Activated T-helper 2 cell treated with anti-CD3 and anti-CD28 coated beads, Interferon-gamma antibody, Interleukin-2, Interleukin-4, amounts not matched to agents 10 μg/mL and 5 μg/mL and 100 μg/mL, durations not matched to agents 14 hours and 24 hours and 36 hours (primary cell): ENCODE data around the gene SMIM15. TPM values are rescaled to one million over a fixed set of nuclear protein-coding genes. Genes with fewer than 3 reads are reported as not detected.
"Not testable (repeated sequence)": the region's sequence is repeated elsewhere in the genome, so short reads cannot be mapped to it uniquely, and the experiment has no call there.

ENCODE experiments used
- DNase-seq: peaks from one replicate; pipeline ENCODE4 v3.0.0; 2021; ENCODE audit warnings: low spot score
- H3K27ac Mint-ChIP-seq: one replicate; pipeline ENCODE4 v1.8.0; 2021; ENCODE audit warnings: mixed read lengths
- H3K27me3 Mint-ChIP-seq: one replicate; pipeline ENCODE4 v1.8.0; 2021; ENCODE audit warnings: low read depth, mixed read lengths
- H3K36me3 Mint-ChIP-seq: one replicate; pipeline ENCODE4 v1.8.0; 2021; ENCODE audit warnings: low read depth, mixed read lengths
- H3K4me1 Mint-ChIP-seq: one replicate; pipeline ENCODE4 v1.8.0; 2021; ENCODE audit warnings: low read depth, mixed read lengths
- H3K4me3 Mint-ChIP-seq: one replicate; pipeline ENCODE4 v1.8.0; 2021; ENCODE audit warnings: low read depth, mild to moderate bottlenecking, moderate library complexity, mixed read lengths
- H3K9me3 Mint-ChIP-seq: one replicate; pipeline ENCODE4 v1.8.0; 2021; ENCODE audit warnings: mixed read lengths
- intact Hi-C: fragments of 100-400 bp; cut with micrococcal nuclease; formaldehyde crosslinking; loops from one replicate; pipeline ENCODE4 v1.15.1; 2023
- total RNA-seq: library from RNA; stranded (reverse); gene quantifications from 2 replicates; pipeline ENCODE4 v1.2.3, GENCODE V29; 2022

SMIM15 gene
- 73.2 and 78.3 TPM in 2 replicates for total RNA-seq

GRCh38 chr5:61162010-61162831 is at the start of gene SMIM15:
SMIM15 (minus strand) TSS chr5:61162468; CDS start chr5:61160171, 2,297 bp downstream.
- H3K27me3 Mint-ChIP-seq: no peaks in the 10 kb centered on the region
- H3K36me3 Mint-ChIP-seq: peaks cover 45% of the 10 kb centered on the region
- peak within 1 kb of the TSS; percentile 94 for H3K4me3 Mint-ChIP-seq
- peaks cover 38% of the 10 kb centered on the region for H3K4me1 Mint-ChIP-seq
- no peaks in the 10 kb centered on the region for H3K9me3 Mint-ChIP-seq
- DNase-seq: peak; percentile 79
- peak within 1 kb of the TSS; percentile 92 for H3K27ac Mint-ChIP-seq
- intact Hi-C loops: loop anchor here (1.0 to 10.0 kb wide), 10 partner anchors 40 to 493 kb away; partner anchors contain the start of genes ERCC8, NDUFAF2 and ZSWIM6

GRCh38 chr5:61207884-61208283 is 45.6 kb upstream of the SMIM15 start:
- H3K36me3 Mint-ChIP-seq: no peaks in the 10 kb centered on the region
- H3K27ac Mint-ChIP-seq: no peak overlapping the region

DNA sequence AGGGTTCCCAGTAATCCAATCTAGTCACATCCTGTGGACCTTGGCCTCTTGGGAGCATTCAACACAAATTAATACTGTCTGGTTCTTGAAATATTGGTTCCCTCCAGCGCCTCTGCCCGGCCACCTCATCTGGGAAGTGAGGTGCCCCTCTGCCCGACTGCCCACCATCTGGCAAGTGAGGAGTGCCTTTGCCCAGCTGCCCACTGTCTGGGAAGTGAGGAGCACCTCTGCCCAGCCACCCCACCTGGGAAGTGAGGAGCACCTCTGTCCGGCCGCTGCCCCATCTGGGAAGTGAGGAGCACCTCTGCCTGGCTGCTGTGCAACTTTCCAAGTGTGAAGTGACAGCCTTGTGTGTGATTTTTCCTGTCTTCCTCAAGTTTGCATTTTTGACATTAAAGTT is 42.7 kb upstream of the SMIM15 start:
- no peak for DNase-seq
- H3K36me3 Mint-ChIP-seq: no peaks in the 10 kb centered on the region
- intact Hi-C loops: no loop called here
- no peak overlapping the region for H3K27ac Mint-ChIP-seq
- peaks cover 9% of the 10 kb centered on the region for H3K4me1 Mint-ChIP-seq
- peaks cover 3% of the 10 kb centered on the region for H3K27me3 Mint-ChIP-seq
- H3K4me3 Mint-ChIP-seq: no peak overlapping the region
- H3K9me3 Mint-ChIP-seq: peaks cover 20% of the 10 kb centered on the region

More at GRCh38 chr5:61207884-61208283, 45.6 kb upstream of the SMIM15 start:
- peaks cover 2% of the 10 kb centered on the region for H3K4me1 Mint-ChIP-seq
- DNase-seq: no peak
- intact Hi-C loops: no loop called here
- H3K4me3 Mint-ChIP-seq: no peak overlapping the region
- H3K27me3 Mint-ChIP-seq: peaks cover 8% of the 10 kb centered on the region
- peaks cover 20% of the 10 kb centered on the region for H3K9me3 Mint-ChIP-seq

DNA sequence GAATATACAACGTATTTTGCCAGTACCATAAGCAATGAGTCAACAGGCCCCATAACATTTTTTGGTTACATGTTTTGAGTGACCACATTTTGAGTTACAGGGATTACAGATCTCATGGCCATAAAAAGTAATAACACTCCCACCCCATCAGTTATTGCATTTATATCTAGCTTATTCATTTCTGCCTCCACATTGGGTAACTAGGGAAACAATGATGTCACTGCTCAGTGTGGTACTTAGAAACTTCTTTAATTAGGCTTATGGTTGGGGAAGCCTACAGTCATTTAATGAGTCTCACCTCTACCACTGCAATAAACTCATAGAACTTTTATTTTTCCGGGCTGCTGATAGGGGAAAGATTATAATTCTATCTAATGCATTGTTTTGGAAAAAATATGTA is 39.9 kb upstream of the SMIM15 start:
- Mint-ChIP-seq H3K4me3 (no peak overlapping the region), H3K9me3 (peaks cover 22% of the 10 kb centered on the region), H3K27ac (peak overlapping the region; percentile 12), H3K27me3 (peaks cover 4% of the 10 kb centered on the region), H3K36me3 (peaks cover 3% of the 10 kb centered on the region), H3K4me1 (peaks cover 9% of the 10 kb centered on the region)
- DNase-seq: no peak
- intact Hi-C loops: loop anchor here (1.0 to 2.0 kb wide), 6 partner anchors 40 to 332 kb away; partner anchors contain the start of genes SMIM15 and ZSWIM6

DNA sequence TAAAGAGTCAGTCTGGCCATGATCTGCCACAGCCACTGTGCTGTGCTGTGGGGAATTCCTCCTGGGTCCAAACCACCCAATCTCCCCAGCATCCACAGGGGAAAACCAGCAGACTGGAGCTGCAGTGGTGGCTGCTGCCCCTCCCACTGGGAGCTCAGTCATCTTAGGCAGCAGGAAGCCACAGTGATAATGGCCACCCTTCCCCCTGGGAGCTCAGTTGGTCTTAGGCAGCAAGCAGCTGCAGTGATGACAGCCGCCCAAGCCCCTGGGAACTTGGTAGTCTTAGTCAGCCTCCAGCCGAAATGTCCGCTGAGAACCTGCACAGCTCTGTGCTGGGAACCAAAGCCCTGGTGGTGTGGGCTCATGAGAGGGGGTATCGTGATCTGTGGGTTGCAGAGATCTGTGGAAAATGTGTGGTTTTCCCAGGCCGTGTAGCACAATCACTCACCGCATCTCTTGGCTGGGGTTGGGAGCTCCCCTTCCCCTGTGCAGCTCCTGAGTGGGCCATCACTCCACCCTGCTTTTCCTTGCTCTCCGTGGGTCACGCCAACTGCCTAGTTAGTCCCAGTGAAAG is 38.4 kb upstream of the SMIM15 start:
- DNase-seq: no peak

DNA sequence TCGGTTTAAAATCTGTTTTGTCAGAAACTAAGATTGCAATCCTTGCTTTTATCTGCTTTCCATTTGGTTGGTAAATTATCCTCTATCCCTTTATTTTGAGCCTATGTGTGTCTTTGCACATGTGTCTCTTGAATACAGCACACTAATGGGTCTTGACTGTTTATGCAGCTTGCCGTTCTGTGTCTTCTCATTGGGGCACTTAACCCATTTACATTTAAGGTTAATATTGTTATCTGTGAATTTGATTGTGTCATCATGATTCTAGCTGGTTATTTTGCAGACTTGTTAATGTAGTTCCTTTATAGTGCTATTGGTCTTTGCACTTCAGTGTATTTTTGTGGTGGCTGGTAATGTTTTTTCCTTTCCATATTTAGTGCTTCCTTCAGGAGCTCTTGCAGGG is 36.3 kb upstream of the SMIM15 start:
- peaks cover 3% of the 10 kb centered on the region for H3K36me3 Mint-ChIP-seq
- H3K4me3 Mint-ChIP-seq: no peak overlapping the region
- H3K4me1 Mint-ChIP-seq: peaks cover 17% of the 10 kb centered on the region
- intact Hi-C loops: no loop called here
- DNase-seq: no peak
- H3K9me3 Mint-ChIP-seq: peaks cover 5% of the 10 kb centered on the region
- H3K27ac Mint-ChIP-seq: no peak overlapping the region
- peaks cover 16% of the 10 kb centered on the region for H3K27me3 Mint-ChIP-seq

More for the DNA sequence above, 38.4 kb upstream of the SMIM15 start:
- Mint-ChIP-seq H3K27me3 (peaks cover 10% of the 10 kb centered on the region), H3K4me3 (no peak overlapping the region), H3K36me3 (peaks cover 3% of the 10 kb centered on the region), H3K27ac (no peak overlapping the region), H3K4me1 (peaks cover 17% of the 10 kb centered on the region), H3K9me3 (peaks cover 13% of the 10 kb centered on the region)
- intact Hi-C loops: no loop called here

- H3K4me3 Mint-ChIP-seq, H3K4me1 Mint-ChIP-seq, H3K36me3 Mint-ChIP-seq, DNase-seq, H3K27ac Mint-ChIP-seq: not testable (repeated sequence)
- Mint-ChIP-seq H3K27me3 (peaks cover 24% of the 10 kb centered on the region), H3K9me3 (peaks cover 13% of the 10 kb centered on the region)
- intact Hi-C loops: loop anchor here (2.0 kb wide), 1 partner anchor 23 kb away; no protein-coding TSS in a partner anchor
Measured at GRCh38 chr5:61187826-61188225, 25.6 kb upstream of the SMIM15 start.

DNA sequence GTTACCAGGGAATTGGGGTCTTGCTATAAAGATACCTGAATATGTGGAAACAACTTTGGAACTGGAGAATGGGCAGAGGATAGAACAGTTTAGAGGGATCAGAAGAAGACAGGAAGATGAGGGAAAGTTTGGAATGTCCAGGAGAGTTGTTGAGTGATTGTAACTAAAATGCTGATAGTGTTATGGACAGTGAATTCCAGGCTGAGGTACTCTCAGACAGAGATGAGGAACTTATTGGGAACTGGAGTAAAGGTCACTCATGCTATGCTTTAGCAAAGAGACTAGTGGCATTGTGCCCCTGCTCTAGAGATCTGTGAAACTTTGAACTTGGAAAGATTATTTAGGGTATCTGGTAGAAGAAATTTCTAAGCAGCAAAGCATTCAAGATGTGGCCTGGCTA is 25.1 kb upstream of the SMIM15 start:
- H3K4me1 Mint-ChIP-seq, intact Hi-C loops, DNase-seq, H3K4me3 Mint-ChIP-seq, H3K36me3 Mint-ChIP-seq, H3K27ac Mint-ChIP-seq: not testable (repeated sequence)
- H3K27me3 Mint-ChIP-seq: peaks cover 24% of the 10 kb centered on the region
- peaks cover 13% of the 10 kb centered on the region for H3K9me3 Mint-ChIP-seq

DNA sequence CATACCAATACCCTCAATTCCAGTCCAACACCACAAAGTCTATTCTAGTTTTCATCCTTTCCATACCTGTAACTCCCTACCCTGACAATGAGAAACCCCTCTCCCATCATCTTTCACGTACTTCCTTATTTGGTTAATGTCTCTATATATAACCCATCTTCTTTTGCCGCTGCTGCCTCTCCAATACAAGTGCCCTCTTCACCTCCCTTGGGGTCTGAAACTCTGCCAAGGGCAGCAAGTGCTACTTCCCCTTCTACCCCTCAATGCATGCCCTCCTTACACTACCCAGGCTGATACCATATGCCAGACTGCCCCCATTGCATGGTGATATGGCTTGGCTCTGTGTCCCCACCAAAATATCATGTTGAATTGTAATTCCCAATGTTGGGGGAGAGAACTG is 24.4 kb upstream of the SMIM15 start:
- no peak overlapping the region for H3K4me3 Mint-ChIP-seq
- no peaks in the 10 kb centered on the region for H3K36me3 Mint-ChIP-seq
- intact Hi-C loops: no loop called here
- H3K4me1 Mint-ChIP-seq: peaks cover 7% of the 10 kb centered on the region
- peaks cover 18% of the 10 kb centered on the region for H3K27me3 Mint-ChIP-seq
- peaks cover 13% of the 10 kb centered on the region for H3K9me3 Mint-ChIP-seq
- no peak overlapping the region for H3K27ac Mint-ChIP-seq
- DNase-seq: no peak

- H3K27me3 Mint-ChIP-seq: peaks cover 7% of the 10 kb centered on the region
Measured at GRCh38 chr5:61184708-61185107, 22.4 kb upstream of the SMIM15 start.

GRCh38 chr5:61183538-61183937 is 21.3 kb upstream of the SMIM15 start:
- Mint-ChIP-seq H3K4me1 (peaks cover 13% of the 10 kb centered on the region), H3K4me3 (no peak overlapping the region), H3K36me3 (no peaks in the 10 kb centered on the region), H3K9me3 (peaks cover 12% of the 10 kb centered on the region), H3K27me3 (peaks cover 9% of the 10 kb centered on the region), H3K27ac (no peak overlapping the region)
- intact Hi-C loops: no loop called here
- DNase-seq: no peak

More at GRCh38 chr5:61184708-61185107, 22.4 kb upstream of the SMIM15 start:
- intact Hi-C loops: no loop called here
- Mint-ChIP-seq H3K36me3 (no peaks in the 10 kb centered on the region), H3K27ac (no peak overlapping the region), H3K9me3 (peaks cover 13% of the 10 kb centered on the region), H3K4me3 (no peak overlapping the region), H3K4me1 (peaks cover 13% of the 10 kb centered on the region)
- DNase-seq: no peak

DNA sequence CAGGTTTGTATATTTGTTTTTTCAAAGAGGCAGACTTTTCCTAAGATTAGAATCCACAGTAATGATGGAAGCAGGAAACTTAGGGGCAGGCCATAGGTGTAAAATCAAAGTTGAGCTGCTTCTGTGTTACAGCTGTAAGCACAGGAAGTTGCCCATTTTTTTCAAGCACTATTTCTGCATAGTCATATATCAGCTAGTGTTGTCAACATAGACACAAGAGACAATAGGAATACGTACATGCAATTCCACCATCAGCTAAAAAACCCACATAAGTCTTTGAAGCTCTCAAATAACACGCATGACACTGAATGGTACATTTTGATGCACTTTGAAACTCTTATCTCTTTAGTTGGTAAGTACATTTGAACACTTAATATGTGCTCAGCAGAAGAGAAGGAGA is 20.2 kb upstream of the SMIM15 start:
- no peak overlapping the region for H3K4me3 Mint-ChIP-seq
- H3K4me1 Mint-ChIP-seq: peaks cover 17% of the 10 kb centered on the region
- no peak overlapping the region for H3K27ac Mint-ChIP-seq
- H3K36me3 Mint-ChIP-seq: no peaks in the 10 kb centered on the region
- intact Hi-C loops: no loop called here
- H3K27me3 Mint-ChIP-seq: peaks cover 9% of the 10 kb centered on the region
- peaks cover 9% of the 10 kb centered on the region for H3K9me3 Mint-ChIP-seq
- no peak for DNase-seq

- no peak for DNase-seq
- intact Hi-C loops: no loop called here
- no peak overlapping the region for H3K27ac Mint-ChIP-seq
- peaks cover 18% of the 10 kb centered on the region for H3K4me1 Mint-ChIP-seq
- no peak overlapping the region for H3K4me3 Mint-ChIP-seq
- no peaks in the 10 kb centered on the region for H3K36me3 Mint-ChIP-seq
- H3K9me3 Mint-ChIP-seq: no peaks in the 10 kb centered on the region
- peaks cover 4% of the 10 kb centered on the region for H3K27me3 Mint-ChIP-seq
Measured at GRCh38 chr5:61180886-61181285, 18.6 kb upstream of the SMIM15 start.
